Neuronal stem cell (in vitro differentiated cells): ENCODE measurements around the gene EIF4G2.
"Not testable (repeated sequence)": the region's sequence is repeated elsewhere in the genome, so short reads cannot be mapped to it uniquely, and the experiment has no call there.

Experiments used
- DNase-seq: peaks from one replicate; pipeline ENCODE4 v3.0.0-alpha.2; 2013; ENCODE audit warnings: low spot score
- H2AFZ ChIP-seq: one replicate; pipeline ENCODE4 v1.6.1; 2013; ENCODE audit warnings: mild to moderate bottlenecking, low read length, inconsistent platforms
- H2AK5ac ChIP-seq: 2 replicates; pipeline ENCODE4 v1.6.1; 2013; ENCODE audit warnings: low read depth, mild to moderate bottlenecking, inconsistent platforms, low read length, moderate library complexity, mixed read lengths
- H2BK120ac ChIP-seq: 2 replicates; pipeline ENCODE4 v1.6.1; 2013; ENCODE audit warnings: low read depth, mild to moderate bottlenecking, inconsistent platforms, low read length, moderate library complexity, mixed read lengths
- H2BK12ac ChIP-seq: one replicate; pipeline ENCODE4 v1.6.1; 2013; ENCODE audit warnings: low read length, inconsistent platforms
- H2BK15ac ChIP-seq: 2 replicates; pipeline ENCODE4 v1.6.1; 2013; ENCODE audit warnings: mild to moderate bottlenecking, low read length, inconsistent platforms, mixed read lengths
- H2BK5ac ChIP-seq: one replicate; pipeline ENCODE4 v1.6.1; 2013; ENCODE audit warnings: inconsistent platforms, mild to moderate bottlenecking, low read length, moderate library complexity
- H3K14ac ChIP-seq: one replicate; pipeline ENCODE4 v1.6.1; 2013; ENCODE audit warnings: low read length, inconsistent platforms
- H3K18ac ChIP-seq: 2 replicates; pipeline ENCODE4 v1.6.1; 2013; ENCODE audit warnings: low read length, inconsistent platforms
- H3K23ac ChIP-seq: 2 replicates; pipeline ENCODE4 v1.6.1; 2013; ENCODE audit warnings: low read depth, mild to moderate bottlenecking, mixed read lengths, low read length, inconsistent platforms; ENCODE audit not compliant: poor library complexity
- H3K27ac ChIP-seq: replicated peaks from 3 replicates; pipeline ENCODE4 v1.5.1; 2013; ENCODE audit warnings: low read length, inconsistent platforms
- H3K27me3 ChIP-seq, 3 experiments: 2 replicates each; pipeline ENCODE4 v1.6.1; 2013; ENCODE audit warnings: low read length in 3 of 3, mild to moderate bottlenecking in 2 of 3, inconsistent platforms in 1 of 3, low read depth in 1 of 3, mixed read lengths in 1 of 3, moderate library complexity in 1 of 3; ENCODE audit not compliant: control insufficient read depth in 3 of 3, insufficient read depth in 3 of 3
- H3K36me3 ChIP-seq, 2 donors: replicated peaks in 1 of 2; 2 replicates each; pipeline ENCODE4 v1.6.1; 2013; ENCODE audit warnings: low read length in 2 of 2; ENCODE audit not compliant: control insufficient read depth in 2 of 2, insufficient read depth in 2 of 2
- H3K4ac ChIP-seq: 2 replicates; pipeline ENCODE4 v1.6.1; 2013; ENCODE audit warnings: inconsistent platforms, mild to moderate bottlenecking, low read length, moderate library complexity
- H3K4me1 ChIP-seq, 2 donors: 1 replicate in 1 of 2; 2 replicates in 1 of 2; pipeline ENCODE4 v1.6.1; 2013; ENCODE audit warnings: low read length in 2 of 2, low read depth in 1 of 2; ENCODE audit not compliant: control insufficient read depth in 2 of 2, insufficient read depth in 1 of 2
- H3K4me2 ChIP-seq: one replicate; pipeline ENCODE4 v1.6.1; 2013; ENCODE audit warnings: mild to moderate bottlenecking, low read length, inconsistent platforms; ENCODE audit not compliant: insufficient read depth, poor library complexity, severe bottlenecking
- H3K4me3 ChIP-seq, 2 donors: 2 replicates each; pipeline ENCODE4 v1.5.1; 2013; ENCODE audit warnings: low read length in 2 of 2, mild to moderate bottlenecking in 2 of 2, inconsistent platforms in 1 of 2, moderate library complexity in 1 of 2
- H3K79me1 ChIP-seq: one replicate; pipeline ENCODE4 v1.6.1; 2013; ENCODE audit warnings: low read depth, mild to moderate bottlenecking, inconsistent platforms, low read length, moderate library complexity
- H3K9ac ChIP-seq: one replicate; pipeline ENCODE4 v1.6.1; 2013; ENCODE audit warnings: mild to moderate bottlenecking, low read depth, low read length, inconsistent platforms; ENCODE audit not compliant: poor library complexity
- H3K9me3 ChIP-seq, 2 donors: replicated peaks in 1 of 2; 2 replicates each; pipeline versions ENCODE3 to v1.6.1; 2013; ENCODE audit warnings: low read length in 2 of 2, mild to moderate bottlenecking in 2 of 2, inconsistent platforms in 1 of 2, low read depth in 1 of 2, mixed read lengths in 1 of 2, moderate library complexity in 1 of 2; ENCODE audit not compliant: control insufficient read depth in 2 of 2, insufficient read depth in 1 of 2
- H4K8ac ChIP-seq: one replicate; pipeline ENCODE4 v1.6.1; 2013; ENCODE audit warnings: low read depth, mild to moderate bottlenecking, inconsistent platforms, low read length, moderate library complexity
- H4K91ac ChIP-seq: one replicate; pipeline ENCODE4 v1.6.1; 2013; ENCODE audit warnings: low read length, low read depth, mild to moderate bottlenecking, inconsistent platforms; ENCODE audit not compliant: poor library complexity
- WGBS, 2 donors: extraction: QIAGEN DNeasy Blood & Tissue Kit; methylation state at CpG; one replicate each; pipeline ENCODE4 v1.1.7; 2013; ENCODE audit warnings: missing lambda C conversion rate in 2 of 2, mixed read lengths in 1 of 2; ENCODE audit not compliant: insufficient read length in 2 of 2, insufficient replicate concordance in 1 of 2; ENCODE audit errors: extremely low coverage in 2 of 2; 5-methylcytosine and 5-hydroxymethylcytosine counted together

Gene EIF4G2

DNA sequence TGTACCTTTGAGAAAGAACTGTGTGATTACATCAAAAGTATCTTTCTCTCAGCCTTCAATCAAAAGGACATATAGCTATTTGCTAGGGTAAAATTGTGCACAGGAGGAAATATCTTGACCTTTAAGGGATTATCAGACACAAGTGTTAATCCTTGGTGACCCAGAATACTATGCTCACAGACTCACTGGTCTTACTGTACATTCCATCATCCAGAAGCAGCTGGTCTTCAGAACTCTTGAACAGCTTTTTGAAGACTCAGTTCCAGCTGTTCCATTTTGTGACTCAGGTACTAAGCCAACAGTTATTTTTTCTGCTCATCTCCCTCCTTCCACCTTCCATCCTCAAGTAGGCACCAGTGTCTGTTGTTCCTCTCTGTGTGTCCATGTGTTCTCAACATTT is 29.4 kb upstream of the EIF4G2 start:
- H3K27ac ChIP-seq, result no peak overlapping the region
- no peak overlapping the region for H4K8ac ChIP-seq
- H2AFZ ChIP-seq, result no peak overlapping the region
- H3K36me3 ChIP-seq, result no peaks in the 10 kb centered on the region
- H4K91ac ChIP-seq, result no peak overlapping the region
- H3K4me2 ChIP-seq, result no peak overlapping the region
- H2BK12ac ChIP-seq, result no peak overlapping the region
- H3K4me3 ChIP-seq, result no peak overlapping the region
- no peak for DNase-seq
- H3K18ac ChIP-seq, result no peak overlapping the region
- no peak overlapping the region for H3K9ac ChIP-seq
- H2BK5ac ChIP-seq, result no peak overlapping the region
- H3K4ac ChIP-seq, result no peak overlapping the region
- H2BK15ac ChIP-seq, result no peak overlapping the region
- no peaks in the 10 kb centered on the region for H3K4me1 ChIP-seq
- H2AK5ac ChIP-seq, result no peak overlapping the region
- no peaks in the 10 kb centered on the region for H3K27me3 ChIP-seq
- no peaks in the 10 kb centered on the region for H3K79me1 ChIP-seq
- no peak overlapping the region for H2BK120ac ChIP-seq
- H3K9me3 ChIP-seq, result no peaks in the 10 kb centered on the region
- H3K14ac ChIP-seq, result no peak overlapping the region
- no peak overlapping the region for H3K23ac ChIP-seq

GRCh38 chr11:10836884-10837283 is 28.2 kb upstream of the EIF4G2 start:
- H3K79me1 ChIP-seq, H2BK120ac ChIP-seq, H3K14ac ChIP-seq, H3K23ac ChIP-seq, H2BK12ac ChIP-seq, H3K36me3 ChIP-seq, DNase-seq, H3K9me3 ChIP-seq, H3K4ac ChIP-seq, H3K4me3 ChIP-seq, H4K8ac ChIP-seq, H2AK5ac ChIP-seq, H3K27ac ChIP-seq, H3K4me1 ChIP-seq, H2BK15ac ChIP-seq, H3K4me2 ChIP-seq, H4K91ac ChIP-seq, H3K27me3 ChIP-seq, H3K18ac ChIP-seq, H2AFZ ChIP-seq, H3K9ac ChIP-seq, H2BK5ac ChIP-seq: not testable (repeated sequence)
- no CpG with 5 or more reads among the region's 4 CpGs for WGBS, 2 donors

DNA sequence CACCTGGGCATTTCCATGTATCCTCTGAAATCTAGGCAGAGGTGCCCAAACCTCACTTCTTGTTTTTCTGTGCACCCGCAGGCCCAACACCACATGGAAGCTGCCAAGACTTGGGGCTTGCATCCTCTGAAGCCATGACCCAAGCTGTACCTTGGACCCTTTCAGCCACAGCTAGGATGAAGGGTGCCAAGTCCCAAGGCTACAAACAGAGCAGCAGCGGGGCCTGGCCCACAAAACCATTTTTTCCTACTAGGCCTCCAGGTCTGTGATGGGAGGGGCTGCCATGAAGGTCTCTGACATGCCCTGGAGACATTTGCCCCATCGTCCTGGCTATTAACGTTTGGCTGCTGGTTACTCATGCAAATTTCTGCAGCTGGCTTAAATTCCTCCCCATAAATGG is 20.4 kb upstream of the EIF4G2 start:
- Histone ChIP-seq H4K8ac (no peak overlapping the region), H3K9ac (no peak overlapping the region), H3K79me1 (no peaks in the 10 kb centered on the region), H2BK120ac (no peak overlapping the region), H2BK5ac (no peak overlapping the region), H2AFZ (no peak overlapping the region), H3K4ac (no peak overlapping the region), H3K36me3 (no peaks in the 10 kb centered on the region), H4K91ac (no peak overlapping the region), H3K18ac (no peak overlapping the region), H3K27ac (no peak overlapping the region), H3K23ac (no peak overlapping the region), H3K4me1 (no peaks in the 10 kb centered on the region), H3K27me3 (no peaks in the 10 kb centered on the region), H2AK5ac (no peak overlapping the region), H2BK15ac (no peak overlapping the region), H3K4me2 (no peak overlapping the region), H3K9me3 (no peaks in the 10 kb centered on the region), H3K4me3 (no peak overlapping the region), H2BK12ac (no peak overlapping the region), H3K14ac (no peak overlapping the region)
- no peak for DNase-seq
- no CpG with 5 or more reads among the region's 4 CpGs for WGBS, 2 donors

- no peak overlapping the region for H3K4me3 ChIP-seq
- no peak overlapping the region for H2BK5ac ChIP-seq
- H3K27me3 ChIP-seq, result no peaks in the 10 kb centered on the region
- H3K9me3 ChIP-seq, result no peaks in the 10 kb centered on the region
- no peak overlapping the region for H3K9ac ChIP-seq
- H3K4me2 ChIP-seq, result no peak overlapping the region
- H4K8ac ChIP-seq, result no peak overlapping the region
- H3K23ac ChIP-seq, result no peak overlapping the region
- H3K14ac ChIP-seq, result no peak overlapping the region
- WGBS, 2 donors, result no CpG with 5 or more reads among the region's 2 CpGs
- no peak overlapping the region for H3K4ac ChIP-seq
- H3K18ac ChIP-seq, result no peak overlapping the region
- no peak overlapping the region for H2BK15ac ChIP-seq
- no peak for DNase-seq
- no peaks in the 10 kb centered on the region for H3K36me3 ChIP-seq
- H3K79me1 ChIP-seq, result no peaks in the 10 kb centered on the region
- no peak overlapping the region for H2BK120ac ChIP-seq
- no peak overlapping the region for H2AK5ac ChIP-seq
- H3K27ac ChIP-seq, result no peak overlapping the region
- no peak overlapping the region for H2AFZ ChIP-seq
- no peak overlapping the region for H2BK12ac ChIP-seq
- H4K91ac ChIP-seq, result no peak overlapping the region
- H3K4me1 ChIP-seq, result no peaks in the 10 kb centered on the region
Observed at GRCh38 chr11:10828402-10828801, 19.7 kb upstream of the EIF4G2 start.
